ENCODE results near the gene POU3F3.

GRCh38 chr2:104890685-104891069 lies 36.8 kb downstream of the POU3F3 start:
- TF ChIP-seq L3MBTL2 (conservative IDR thresholded peaks at IDR 0.05), result no peak
- no peak for TF ChIP-seq ELF4 (IDR thresholded peaks at IDR 0.05)
- no peak for TF ChIP-seq HDGF (IDR thresholded peaks at IDR 0.05; ENCODE audit: borderline replicate concordance)
- no peak for TF ChIP-seq BHLHE40 (IDR thresholded peaks at IDR 0.05; ENCODE audit: borderline replicate concordance)
- TF ChIP-seq SUZ12 (IDR thresholded peaks at IDR 0.05), result no peak
- no peak for TF ChIP-seq FOXM1 (IDR thresholded peaks at IDR 0.05; ENCODE audit: borderline replicate concordance)
- no peak for TF ChIP-seq FOXA1 (IDR thresholded peaks at IDR 0.05)
- no peak for TF ChIP-seq ZNF384 (IDR thresholded peaks at IDR 0.05)

Data from HEK293T (cell line).